Right ventricle myocardium inferior (tissue), 1 donor: Measurements from ENCODE around the gene TAS2R16. TPM values are rescaled to one million over a fixed set of nuclear protein-coding genes. Genes with fewer than 3 reads are reported as not detected.
"Not testable (repeated sequence)": the region's sequence is repeated elsewhere in the genome, so short reads cannot be mapped to it uniquely, and the experiment has no call there.

ENCODE experiments used
- ATAC-seq: fragments of 200-7000 bp; cut with Tn5 transposase; one replicate; pipeline ENCODE4 v1.9.1; 2020; ENCODE audit warnings: mild to moderate bottlenecking, moderate library complexity
- DNase-seq: peaks from one replicate; pipeline ENCODE4 v3.0.0; 2021; ENCODE audit errors: missing footprints
- intact Hi-C: fragments of 100-400 bp; cut with DNase I; formaldehyde crosslinking; loops from one replicate; pipeline ENCODE4 v1.11.0; 2022
- total RNA-seq: library from RNA; stranded (reverse); fragmentation: NEBNext Ultra II Directional; extraction: Animal tissue kit (Norgen Biotek cat#: 25700); gene quantifications from one replicate; pipeline ENCODE4 v1.2.1, GENCODE V29; 2021
- donor health status: DM: no; HTN: yes; CAD: no; lungs with severe emphysema.

Gene TAS2R16
- total RNA-seq, 1 donor from 2014 or later: not detected

DNA sequence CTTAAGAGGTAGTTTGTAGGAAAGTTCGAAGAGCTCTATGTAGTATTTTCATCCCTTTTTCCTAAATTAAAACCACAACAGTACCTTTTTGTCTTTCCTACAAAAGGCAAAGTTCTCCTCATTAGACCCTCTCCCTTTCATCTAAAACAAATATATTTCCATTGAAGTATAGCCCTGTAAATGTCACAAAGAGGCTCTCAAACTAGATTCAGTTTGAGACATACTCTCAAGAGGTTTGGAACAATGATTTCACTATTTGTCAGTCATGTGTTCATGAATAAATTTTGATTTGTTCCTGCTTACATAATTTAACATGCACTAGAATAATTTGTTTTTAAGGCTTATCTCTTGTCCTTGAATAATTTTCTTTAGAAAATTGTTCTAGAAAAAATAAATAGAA is 12.2 kb downstream of the TAS2R16 start:
- intact Hi-C loops: no loop called here
- DNase-seq (no peak), ATAC-seq (no peak)

DNA sequence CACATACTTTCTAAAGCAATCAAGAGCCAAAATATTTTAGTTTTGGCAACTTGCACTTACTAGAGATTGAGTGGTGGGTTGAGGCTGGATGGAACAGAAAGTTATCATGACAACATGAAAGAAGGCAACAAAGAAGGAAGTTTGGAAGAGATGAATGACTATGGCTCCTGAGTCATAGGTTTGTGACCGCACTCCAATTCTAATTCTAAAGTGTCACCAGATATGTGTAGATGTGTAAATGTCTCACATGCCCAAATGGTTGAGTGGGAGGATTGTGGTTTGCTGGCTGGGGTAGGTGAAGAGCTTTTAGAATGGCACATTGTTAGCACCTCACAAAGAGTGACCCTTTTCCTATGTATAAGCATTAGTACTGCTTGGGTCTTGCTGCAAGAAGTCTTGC is 20.2 kb downstream of the TAS2R16 start:
- intact Hi-C loops: no loop called here
- ATAC-seq: no peak
- DNase-seq: no peak

GRCh38 chr7:122974229-122974628 is 21.3 kb downstream of the TAS2R16 start:
- DNase-seq (no peak), ATAC-seq (no peak)
- intact Hi-C loops: no loop called here

DNA sequence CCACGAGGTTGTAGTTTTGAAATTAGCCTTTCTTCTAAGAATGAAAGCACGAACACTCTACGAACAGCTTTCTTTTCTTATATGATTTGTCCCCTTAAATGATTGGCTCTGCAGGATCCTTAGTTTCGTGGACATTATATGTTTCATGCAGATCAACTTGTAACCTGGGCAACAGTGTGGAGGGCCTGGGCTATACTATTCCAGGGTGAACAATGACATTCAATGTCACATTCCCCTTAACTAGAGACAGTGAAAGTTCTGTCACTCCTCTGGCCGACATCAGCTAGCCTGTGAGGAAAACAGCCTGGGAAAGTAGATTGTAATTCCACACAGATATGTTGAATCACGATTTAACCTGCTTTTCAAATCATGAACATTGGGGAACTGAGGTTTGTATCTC is 23.4 kb downstream of the TAS2R16 start:
- DNase-seq: no peak
- no peak for ATAC-seq
- intact Hi-C loops: no loop called here

DNA sequence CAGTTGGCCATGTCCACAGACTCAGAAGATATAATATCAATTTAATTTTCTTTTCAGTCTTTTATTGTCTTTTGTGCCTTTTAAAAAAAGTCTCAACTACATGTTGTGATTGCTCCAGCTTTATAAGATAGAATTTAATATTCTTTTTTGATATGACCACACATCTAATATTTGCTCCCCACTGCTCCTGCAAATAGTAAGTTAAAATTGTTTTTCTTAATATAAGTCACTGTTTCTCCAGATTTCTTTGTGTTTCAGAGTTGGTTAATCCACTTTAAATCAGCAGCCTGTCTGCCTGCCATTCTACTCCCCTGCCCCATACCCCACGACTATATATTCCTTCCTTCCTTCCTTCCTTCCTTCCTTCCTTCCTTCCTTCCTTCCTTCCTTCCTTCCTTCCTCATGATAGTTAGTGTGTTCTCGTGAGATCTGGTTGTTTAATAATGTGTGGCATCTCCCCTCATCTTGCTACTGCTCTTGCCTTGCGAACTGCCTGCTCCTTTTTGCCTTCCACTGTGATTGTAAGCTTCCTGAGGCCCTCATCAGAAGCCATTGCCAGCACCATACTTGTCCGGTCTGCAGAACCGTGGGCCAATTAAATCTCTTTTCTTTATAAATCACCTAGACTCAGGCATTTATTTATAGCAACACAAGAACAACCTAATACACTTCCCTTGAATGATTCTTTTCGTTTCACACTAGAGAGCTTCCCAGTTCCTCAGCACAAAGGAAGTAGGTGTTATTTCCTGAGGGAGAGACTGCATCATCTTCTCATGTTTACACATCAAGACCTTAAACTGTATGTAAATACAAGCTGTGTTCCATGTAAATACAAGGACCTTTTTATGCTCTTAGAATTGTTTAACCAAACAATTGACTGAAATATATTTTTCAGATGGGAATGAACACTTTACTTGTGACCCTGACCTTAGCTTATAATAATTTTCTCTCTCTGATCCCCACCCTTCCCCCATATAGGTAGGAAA is 24.5 kb downstream of the TAS2R16 start:
- intact Hi-C loops: no loop called here
- ATAC-seq (no peak), DNase-seq (no peak)

- DNase-seq (no peak), ATAC-seq (no peak)
- intact Hi-C loops: no loop called here
These were observed 27.1 kb downstream of the TAS2R16 start for GRCh38 chr7:122968389-122968788.

- no peak for ATAC-seq
- DNase-seq: no peak
- intact Hi-C loops: no loop called here
These were observed 30.2 kb downstream of the TAS2R16 start for GRCh38 chr7:122965306-122965705.

DNA sequence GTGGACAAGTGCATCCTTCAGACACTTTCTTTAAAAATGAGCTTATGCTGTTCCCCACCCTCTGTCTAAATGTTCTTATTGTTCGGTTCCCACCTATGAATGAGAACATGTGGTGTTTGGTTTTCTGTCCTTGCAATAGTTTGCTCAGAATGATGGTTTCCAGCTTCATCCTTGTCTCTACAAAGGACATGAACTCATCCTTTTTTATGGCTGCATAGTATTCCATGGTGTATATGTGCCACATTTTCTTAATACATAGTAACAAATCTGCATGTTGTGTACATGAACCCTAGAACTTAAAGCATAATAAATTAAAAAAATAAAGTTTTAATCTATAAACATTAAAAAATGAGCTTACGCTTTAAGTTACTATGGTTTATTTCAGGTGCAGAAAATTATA is 41.8 kb downstream of the TAS2R16 start:
- intact Hi-C loops, ATAC-seq, DNase-seq: not testable (repeated sequence)

DNA sequence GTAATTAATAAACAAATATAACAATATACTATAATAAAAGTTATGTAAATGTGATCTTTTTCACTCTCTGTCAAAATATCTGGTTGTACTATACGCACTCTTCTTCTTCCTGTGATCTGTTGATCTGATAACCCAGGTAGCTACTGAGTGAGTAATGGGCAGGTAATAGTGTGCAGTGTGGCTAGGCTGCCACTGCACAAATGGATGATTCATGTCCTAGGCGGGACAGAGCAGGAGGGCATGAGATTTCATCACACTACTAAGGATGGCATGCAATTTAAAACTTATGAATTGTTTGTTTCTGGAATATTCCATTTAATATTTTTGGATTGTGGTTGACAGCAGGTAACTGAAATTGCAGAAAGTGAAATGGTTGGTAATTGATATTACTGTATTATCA is 44.5 kb downstream of the TAS2R16 start:
- DNase-seq: no peak
- ATAC-seq: no peak
- intact Hi-C loops: no loop called here

- intact Hi-C loops: no loop called here
- ATAC-seq (no peak), DNase-seq (no peak)
These were observed 46.3 kb downstream of the TAS2R16 start for GRCh38 chr7:122949186-122949585.

Other genes with a start within 250 kb of the TAS2R16 start
- gene CADPS2, start 109.2 kb downstream of the TAS2R16 start, total RNA-seq: 20.8 TPM
- gene SLC13A1, start 204.3 kb upstream of the TAS2R16 start, total RNA-seq: not detected